K562 (cell line): Measurements from ENCODE around the gene BTBD1. TPM values are rescaled to one million over a fixed set of nuclear protein-coding genes. Genes with fewer than 3 reads are reported as not detected.

Experiments
- ATAC-seq: fragments of 200-7000 bp; cut with Tn5 transposase; 3 replicates; pipeline ENCODE4 v1.9.1; 2020; ENCODE audit warnings: moderate library complexity
- BruUV-seq: library from RNA; stranded (reverse); fragments of 400-500 nt; replicated peaks from 2 replicates; lab custom pipeline; 2021; lab: Mats Ljungman, UMichigan
- CTCF ChIA-PET: fragments of 300-600 bp; formaldehyde crosslinking; extraction: SDS; loops from one replicate; lab custom pipeline; 2021; ENCODE audit warnings: low intra/inter-chr PET ratio; lab: Yijun Ruan, JAX
- POLR2A ChIA-PET: fragments of 300-600, 350-650 bp; sonication (Branson Sonifier 250); formaldehyde crosslinking; extraction: SDS; loops from one replicate; lab custom pipeline; 2021; ENCODE audit warnings: antibody characterized with exemption, inconsistent platforms; lab: Yijun Ruan, JAX
- DNase-seq, 4 experiments: peaks; one replicate each; pipeline versions ENCODE4 v3.0.0 to v3.0.0-alpha.2; 2011 to 2018; ENCODE audit warnings: low spot score in 3 of 4, mixed read lengths in 3 of 4; ENCODE audit errors: extremely low read depth in 1 of 4
- FAIRE-seq: peaks from 2 replicates; lab custom pipeline; 2011; peaks lifted over from hg19 to GRCh38; lab: Jason Lieb, UNC
- H2AFZ ChIP-seq: 2 replicates; pipeline ENCODE4 v1.6.0; 2011; ENCODE audit warnings: low read depth, low read length, control low read depth, inconsistent platforms
- H3K27ac ChIP-seq: fragments of 200-600 bp; 3 replicates; pipeline ENCODE4 v1.8.0; 2011; ENCODE audit warnings: low read depth, mild to moderate bottlenecking, control low read depth, inconsistent platforms, low read length, moderate library complexity, mixed read lengths; ENCODE audit errors: extremely low read depth
- H3K27me3 ChIP-seq, 2 experiments: fragments of 300-600 bp in 1 of 2; 2 replicates in 1 of 2; 3 replicates in 1 of 2; pipeline versions ENCODE4 v1.6.0 to v1.8.0; 2011; ENCODE audit warnings: inconsistent platforms in 2 of 2, low read length in 2 of 2, mild to moderate bottlenecking in 1 of 2, mixed read lengths in 1 of 2, moderate library complexity in 1 of 2; ENCODE audit not compliant: control insufficient read depth in 2 of 2, insufficient read depth in 2 of 2
- H3K36me3 ChIP-seq: fragments of 300-600 bp; 3 replicates; pipeline ENCODE4 v1.8.0; 2011; ENCODE audit warnings: mild to moderate bottlenecking, low read length, inconsistent platforms; ENCODE audit not compliant: control insufficient read depth, insufficient read depth
- H3K4me1 ChIP-seq, 2 experiments: fragments of 200-600 bp in 1 of 2; replicated peaks in 1 of 2; 2 replicates in 1 of 2; 3 replicates in 1 of 2; pipeline versions ENCODE4 v1.5.1 to v1.8.0; 2011; ENCODE audit warnings: inconsistent platforms in 2 of 2, low read length in 2 of 2, mild to moderate bottlenecking in 1 of 2, mixed read lengths in 1 of 2, moderate library complexity in 1 of 2; ENCODE audit not compliant: control insufficient read depth in 2 of 2, insufficient read depth in 2 of 2
- H3K4me2 ChIP-seq: 2 replicates; pipeline ENCODE4 v1.6.1; 2011; ENCODE audit warnings: low read length, control low read depth, inconsistent platforms, mixed read lengths; ENCODE audit not compliant: insufficient read depth
- H3K4me3 ChIP-seq: fragments of 200-600 bp; sonication (generic), shearing (Covaris generic); 2 replicates; pipeline ENCODE4 v1.5.1; 2016; ENCODE audit warnings: control low read depth, inconsistent platforms
- H3K79me2 ChIP-seq: fragments of 200-600 bp; 3 replicates; pipeline ENCODE4 v1.8.0; 2011; ENCODE audit warnings: low read length, inconsistent platforms; ENCODE audit not compliant: control insufficient read depth, insufficient read depth
- H3K9ac ChIP-seq, 2 experiments: 2 replicates each; pipeline versions ENCODE4 v1.6.0 to v1.6.1; 2011; ENCODE audit warnings: low read depth in 2 of 2, low read length in 2 of 2, control low read depth in 1 of 2, inconsistent platforms in 1 of 2, mild to moderate bottlenecking in 1 of 2, mixed read lengths in 1 of 2; ENCODE audit not compliant: insufficient read depth in 1 of 2
- H3K9me1 ChIP-seq: one replicate; pipeline ENCODE4 v1.6.0; 2011; ENCODE audit warnings: inconsistent platforms, mild to moderate bottlenecking, low read length, moderate library complexity; ENCODE audit not compliant: control insufficient read depth, insufficient read depth
- H3K9me3 ChIP-seq: replicated peaks from 2 replicates; pipeline ENCODE4 v1.5.1; 2011; ENCODE audit warnings: low read depth, low read length, inconsistent platforms; ENCODE audit not compliant: control insufficient read depth, insufficient read depth
- H4K20me1 ChIP-seq: replicated peaks from 2 replicates; pipeline ENCODE4 v1.6.1; 2011; ENCODE audit warnings: low read length, inconsistent platforms, mixed read lengths; ENCODE audit not compliant: control insufficient read depth, insufficient read depth
- ATF3 ChIP-seq, 2 experiments: fragments of 450-650 bp in 1 of 2; sonication (generic) in 1 of 2; formaldehyde crosslinking in 1 of 2; IDR thresholded peaks in 1 of 2; conservative IDR thresholded peaks in 1 of 2; 2 replicates each; pipeline versions ENCODE4 v1.6.1 to v1.8.1; 2016 to 2023; ENCODE audit warnings: mild to moderate bottlenecking in 2 of 2, moderate library complexity in 2 of 2, inconsistent platforms in 1 of 2, missing genetic modification reagents in 1 of 2
- BRCA1 ChIP-seq, 2 experiments: fragments of 450-650 bp in 1 of 2; sonication (generic) in 1 of 2; formaldehyde crosslinking in 1 of 2; IDR thresholded peaks; 2 replicates each; pipeline versions ENCODE4 v1.5.0 to v1.6.1; 2017 to 2020; ENCODE audit warnings: mild to moderate bottlenecking in 1 of 2, missing genetic modification reagents in 1 of 2
- CREB5 ChIP-seq: fragments of 250-450 bp; sonication (Bioruptor Pico); IDR thresholded peaks from 2 replicates; pipeline ENCODE4 v1.5.0; 2020; ENCODE audit warnings: mild to moderate bottlenecking
- MCM5 ChIP-seq: fragments of 450-650 bp; IDR thresholded peaks from 2 replicates; pipeline ENCODE4 v1.6.1; 2016; ENCODE audit warnings: low read depth
- MED1 ChIP-seq: sonication (generic); formaldehyde crosslinking; IDR thresholded peaks from 2 replicates; pipeline ENCODE4 v1.8.1; 2023; ENCODE audit warnings: missing genetic modification reagents, borderline replicate concordance
- NCOA6 ChIP-seq: fragments of 450-650 bp; IDR thresholded peaks from 2 replicates; pipeline ENCODE4 v1.6.1; 2017; ENCODE audit warnings: mild to moderate bottlenecking
- PHF8 ChIP-seq: fragments of 200-600 bp; sonication (generic); IDR thresholded peaks from 2 replicates; pipeline ENCODE4 v1.6.1; 2012; ENCODE audit warnings: mixed run types, mild to moderate bottlenecking, inconsistent platforms, low read length, moderate library complexity, borderline replicate concordance
- TRIM24 ChIP-seq, 2 experiments: fragments of 450-650 bp; IDR thresholded peaks; 2 replicates each; pipeline ENCODE4 v1.6.1; 2016
- ZNF318 ChIP-seq, 2 experiments: fragments of 450-650 bp; IDR thresholded peaks; 2 replicates each; pipeline ENCODE4 v1.6.1; 2016; ENCODE audit warnings: mild to moderate bottlenecking in 2 of 2, borderline replicate concordance in 1 of 2, low read depth in 1 of 2, moderate library complexity in 1 of 2
- ZNF449 ChIP-seq: fragments of 250-450 bp; sonication (Bioruptor Pico); IDR thresholded peaks from 2 replicates; pipeline ENCODE4 v1.8.0; 2022; ENCODE audit warnings: moderate library complexity, mild to moderate bottlenecking, inconsistent platforms
- WGBS: fragments of 100-300 bp; shearing (Covaris generic); methylation state at CpG from one replicate; pipeline ENCODE4 v1.1.6; 2016; ENCODE audit warnings: low coverage, mixed read lengths; ENCODE audit not compliant: insufficient coverage; ENCODE audit errors: missing lambda C conversion rate; 5-methylcytosine and 5-hydroxymethylcytosine counted together
- in situ Hi-C: fragments of 300-500 bp; cut with MboI; formaldehyde crosslinking; loops from 4 replicates; pipeline ENCODE4 v1.15.0; 2018; ENCODE audit warnings: inconsistent platforms, mixed read lengths
- intact Hi-C: fragments of 100-400 bp; cut with micrococcal nuclease; formaldehyde crosslinking; loops from 2 replicates; pipeline ENCODE4 v1.14.2; 2022
- polyA plus RNA-seq, 8 experiments: library from polyadenylated mRNA; depleted of rRNA in 4 of 8; stranded (reverse) in 5 of 8; unstranded in 3 of 8; fragments of >200 nt; fragmentation: Nextera tagmentation in 2 of 8; fragmentation: Illumina TruSeq in 1 of 8; extraction: Ambion mirVana in 2 of 8; extraction: Trizol in 1 of 8; gene quantifications; 2 replicates each; pipeline versions ENCODE4 v1.2.1 to v1.2.3, GENCODE V29; 2011 to 2014; ENCODE audit warnings: inconsistent platforms in 1 of 8, missing spikeins in 1 of 8
- total RNA-seq, 7 experiments: library from RNA; depleted of rRNA in 6 of 7; stranded (reverse); fragments of >200 nt in 6 of 7; fragmentation: Illumina TruSeq in 2 of 7; extraction: Trizol in 2 of 7; gene quantifications; 2 replicates each; pipeline versions ENCODE4 v1.2.1 to v1.2.3, GENCODE V29; 2011 to 2021; ENCODE audit warnings: low replicate concordance in 1 of 7

BTBD1 gene
- total and polyA plus RNA-seq, 9 of the 15 experiments (the other 6 are each of a cell fraction or from before 2014, with no cell fraction given) = 19.4 to 106 (median 90.4) TPM

GRCh38 chr15:83114856-83115255 is 47.8 kb upstream of the BTBD1 start:
- ATAC-seq (no peak), DNase-seq (no peak), FAIRE-seq (no peak)
- in situ Hi-C loops (no loop called here), intact Hi-C loops (no loop called here)
- Histone ChIP-seq H3K36me3 (no peaks in the 10 kb centered on the region), H3K4me2 (no peak overlapping the region), H3K9ac (no peak overlapping the region), H3K27ac (no peak overlapping the region), H3K27me3 (no peaks in the 10 kb centered on the region), H3K9me1 (no peaks in the 10 kb centered on the region), H2AFZ (no peak overlapping the region), H3K4me1 (no peaks in the 10 kb centered on the region; a peak in 1 of 5 replicates), H3K9me3 (no peaks in the 10 kb centered on the region), H3K4me3 (no peak overlapping the region), H4K20me1 (no peaks in the 10 kb centered on the region), H3K79me2 (no peaks in the 10 kb centered on the region)
- ChIA-PET POLR2A (interaction anchor here (1.5 kb wide), 1 partner anchor 8 kb away, joined by 4 read pairs; no protein-coding TSS in a partner anchor), CTCF (no interaction called here)
- BruUV-seq = no TSS peak
- WGBS = 56% methylated on average over 4 of the region's 6 CpGs
- TF ChIP-seq TRIM24 (IDR thresholded peaks at IDR 0.05) = no peak
- no peak for TF ChIP-seq BRCA1 (IDR thresholded peaks at IDR 0.05)
- no peak for TF ChIP-seq BRCA1 (CRISPR knock-in tag; IDR thresholded peaks at IDR 0.05)
- no peak for TF ChIP-seq PHF8
- no peak for TF ChIP-seq ZNF318 (IDR thresholded peaks at IDR 0.05; ENCODE audit: borderline replicate concordance in 1 of 2, low read depth in 1 of 2)
- TF ChIP-seq CREB5 = no peak
- no peak for TF ChIP-seq MCM5
- no peak for TF ChIP-seq NCOA6
- no peak for TF ChIP-seq MED1 (CRISPR knock-in tag)
- TF ChIP-seq ATF3 (IDR thresholded peaks at IDR 0.05) = no peak
- no peak for TF ChIP-seq ATF3 (CRISPR knock-in tag; conservative IDR thresholded peaks at IDR 0.05)
- no peak for TF ChIP-seq ZNF449
